Liver (tissue), 9 donors: Measurements from ENCODE around the gene NAV2. TPM values are rescaled to one million over a fixed set of nuclear protein-coding genes. Genes with fewer than 3 reads are reported as not detected.

Source experiments
- DNase-seq: peaks from one replicate; pipeline ENCODE4 v3.0.0-alpha.2; 2017; ENCODE audit warnings: low spot score
- H3K27ac ChIP-seq, 2 donors: one replicate each; pipeline ENCODE4 v1.7.0; 2013; ENCODE audit warnings: inconsistent platforms in 2 of 2, low read length in 2 of 2, control low read depth in 1 of 2, low read depth in 1 of 2, mild to moderate bottlenecking in 1 of 2
- H3K27me3 ChIP-seq, 4 donors: one replicate each; pipeline versions ENCODE4 v1.6.1 to v1.7.0; 2013; ENCODE audit warnings: low read length in 3 of 4, inconsistent platforms in 1 of 4, mild to moderate bottlenecking in 1 of 4, moderate library complexity in 1 of 4; ENCODE audit not compliant: control insufficient read depth in 4 of 4, insufficient read depth in 4 of 4
- H3K36me3 ChIP-seq, 4 donors: one replicate each; pipeline versions ENCODE4 v1.6.1 to v1.7.0; 2013; ENCODE audit warnings: low read length in 3 of 4, mild to moderate bottlenecking in 3 of 4, low read depth in 1 of 4, moderate library complexity in 1 of 4; ENCODE audit not compliant: control insufficient read depth in 4 of 4, insufficient read depth in 3 of 4
- H3K4me1 ChIP-seq, 4 donors: one replicate each; pipeline versions ENCODE4 v1.6.1 to v1.7.0; 2013; ENCODE audit warnings: low read length in 3 of 4, mild to moderate bottlenecking in 3 of 4, moderate library complexity in 1 of 4; ENCODE audit not compliant: control insufficient read depth in 4 of 4, insufficient read depth in 4 of 4
- H3K4me3 ChIP-seq, 3 donors: one replicate each; pipeline versions ENCODE4 v1.6.1 to v1.7.0; 2013; ENCODE audit warnings: low read length in 3 of 3, control low read depth in 1 of 3, low read depth in 1 of 3, mild to moderate bottlenecking in 1 of 3
- H3K9ac ChIP-seq, 2 donors: one replicate each; pipeline ENCODE4 v1.7.0; 2013; ENCODE audit warnings: low read length in 2 of 2, mild to moderate bottlenecking in 2 of 2, moderate library complexity in 2 of 2, control low read depth in 1 of 2, low read depth in 1 of 2
- H3K9me3 ChIP-seq, 4 donors: one replicate each; pipeline versions ENCODE4 v1.6.1 to v1.7.0; 2013; ENCODE audit warnings: low read length in 3 of 4; ENCODE audit not compliant: control insufficient read depth in 4 of 4
- EGR1 ChIP-seq, 2 donors: IDR thresholded peaks; 2 replicates each; pipeline ENCODE4 v1.6.1; 2016 to 2018; ENCODE audit warnings: antibody characterized with exemption in 2 of 2, low read depth in 2 of 2
- FOXA1 ChIP-seq: IDR thresholded peaks from 2 replicates; pipeline ENCODE4 v1.6.1; 2016; ENCODE audit warnings: antibody characterized with exemption
- FOXA2 ChIP-seq: IDR thresholded peaks from 2 replicates; pipeline ENCODE4 v1.6.1; 2016; ENCODE audit warnings: antibody characterized with exemption
- GABPA ChIP-seq, 2 donors: IDR thresholded peaks in 1 of 2; conservative IDR thresholded peaks in 1 of 2; 2 replicates each; pipeline ENCODE4 v1.6.1; 2016; ENCODE audit warnings: antibody characterized with exemption in 2 of 2, mild to moderate bottlenecking in 1 of 2, moderate library complexity in 1 of 2
- HNF4A ChIP-seq, 2 donors: conservative IDR thresholded peaks; 2 replicates each; pipeline ENCODE4 v1.6.1; 2016; ENCODE audit warnings: antibody characterized with exemption in 2 of 2, mild to moderate bottlenecking in 2 of 2
- HNF4G ChIP-seq: IDR thresholded peaks from 2 replicates; pipeline ENCODE4 v1.6.1; 2016; ENCODE audit warnings: antibody characterized with exemption
- JUND ChIP-seq, 2 donors: IDR thresholded peaks; 2 replicates each; pipeline ENCODE4 v1.6.1; 2016; ENCODE audit warnings: antibody characterized with exemption in 2 of 2
- NR2F2 ChIP-seq: IDR thresholded peaks from 2 replicates; pipeline ENCODE4 v1.6.1; 2016; ENCODE audit warnings: antibody characterized with exemption
- RAD21 ChIP-seq, 2 donors: IDR thresholded peaks; 2 replicates each; pipeline ENCODE4 v1.6.1; 2016; ENCODE audit warnings: antibody characterized with exemption in 2 of 2, mild to moderate bottlenecking in 2 of 2
- RXRA ChIP-seq, 2 donors: IDR thresholded peaks; 2 replicates each; pipeline ENCODE4 v1.6.1; 2017 to 2018; ENCODE audit warnings: antibody characterized with exemption in 2 of 2, mild to moderate bottlenecking in 1 of 2
- SP1 ChIP-seq: IDR thresholded peaks from 2 replicates; pipeline ENCODE4 v1.6.1; 2018; ENCODE audit warnings: antibody characterized with exemption, mild to moderate bottlenecking
- TAF1 ChIP-seq: conservative IDR thresholded peaks from 2 replicates; pipeline ENCODE4 v1.6.1; 2016; ENCODE audit warnings: antibody characterized with exemption, mild to moderate bottlenecking
- YY1 ChIP-seq: IDR thresholded peaks from 2 replicates; pipeline ENCODE4 v1.6.1; 2016; ENCODE audit warnings: antibody characterized with exemption, mild to moderate bottlenecking
- WGBS: extraction: QIAGEN DNeasy Blood & Tissue Kit; methylation state at CpG from one replicate; pipeline ENCODE4 v1.1.7; 2013; 5-methylcytosine and 5-hydroxymethylcytosine counted together
- polyA plus RNA-seq, 2 donors: library from polyadenylated mRNA; stranded (reverse) in 1 of 2; unstranded in 1 of 2; fragments of 200-250 nt in 1 of 2; fragments of >200 nt in 1 of 2; fragmentation: Nextera tagmentation in 1 of 2; extraction: Ambion mirVana in 1 of 2; gene quantifications; one replicate each; pipeline versions ENCODE4 v1.2.1 to v1.2.3, GENCODE V29; 2013 to 2015
- total RNA-seq, 2 donors: library from RNA; depleted of rRNA; stranded (reverse); fragments of >200 nt; gene quantifications; one replicate each; pipeline ENCODE4 v1.2.3, GENCODE V29; 2014
- TF ChIP-seq, protein P1 (sequence below): IDR thresholded peaks from 2 replicates; pipeline ENCODE4 v1.6.1; 2016; ENCODE audit warnings: antibody characterized with exemption
- TF ChIP-seq, protein P2 (sequence below): IDR thresholded peaks from 2 replicates; pipeline ENCODE4 v1.6.1; 2016; ENCODE audit warnings: antibody characterized with exemption
- TF ChIP-seq, protein P3 (sequence below): fragments of 150-350 bp; IDR thresholded peaks from 2 replicates; pipeline ENCODE4 v1.5.1; 2017; ENCODE audit warnings: improper control_type of control experiment, low read depth, low read length; ENCODE audit not compliant: missing input control
- TF ChIP-seq, protein P4 (sequence below): IDR thresholded peaks from 2 replicates; pipeline ENCODE4 v1.6.1; 2016; ENCODE audit warnings: antibody characterized with exemption
- TF ChIP-seq, protein P5 (sequence below): IDR thresholded peaks from 2 replicates; pipeline ENCODE4 v1.6.1; 2016; ENCODE audit warnings: antibody characterized with exemption, mild to moderate bottlenecking
- donor health status: healthy.
- donor health status: healthy.
- donor health status: healthy.
- donor health status: healthy.
- donor health status: healthy.

The NAV2 gene
- total and polyA plus RNA-seq, 4 donors = 6.3 to 20.5 (median 11.6) TPM

DNA sequence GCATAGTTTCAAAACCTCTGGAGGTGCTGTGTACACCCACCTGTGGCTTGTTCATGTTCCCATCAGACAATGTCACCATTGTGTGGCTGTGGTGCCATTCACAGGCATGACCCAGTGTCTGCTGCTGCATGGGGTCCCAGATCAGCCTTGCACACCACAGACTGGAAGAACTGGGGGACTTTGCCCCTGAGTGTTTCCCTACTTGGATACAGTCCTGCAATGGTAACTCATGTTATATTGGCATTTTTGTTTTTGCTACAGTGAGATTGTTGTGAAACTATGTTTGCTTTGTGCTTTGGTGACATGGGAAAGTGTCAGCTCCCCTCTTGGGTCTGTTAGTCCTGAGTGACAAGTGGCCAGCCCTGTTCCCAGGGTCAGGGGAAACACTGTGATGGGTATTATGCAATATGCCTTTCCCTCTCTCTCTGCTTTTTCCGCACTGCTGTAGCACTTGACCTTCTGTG, 108.8 kb downstream of the NAV2 start:
- peak overlapping the region; percentile 70 to 75 for H3K27ac ChIP-seq
- peak; percentile 36 for DNase-seq

More for the DNA sequence above, 108.8 kb downstream of the NAV2 start:
- no peak overlapping the region for H3K4me3 ChIP-seq
- 41% methylated on average over 1 of the region's 1 CpG for WGBS
- H3K36me3 ChIP-seq = no peaks in the 10 kb centered on the region
- H3K27me3 ChIP-seq = no peaks in the 10 kb centered on the region
- H3K9me3 ChIP-seq = no peaks in the 10 kb centered on the region
- peaks cover 0 to 19% (median 12%) of the 10 kb centered on the region in 4 donors for H3K4me1 ChIP-seq
- H3K9ac ChIP-seq = no peak overlapping the region
- peak; percentile 31 for TF ChIP-seq FOXA2
- TF ChIP-seq YY1 = peak; percentile 34
- peak; percentile 24 to 59 for TF ChIP-seq RAD21 (IDR thresholded peaks at IDR 0.05)
- TF ChIP-seq, protein P1, sequence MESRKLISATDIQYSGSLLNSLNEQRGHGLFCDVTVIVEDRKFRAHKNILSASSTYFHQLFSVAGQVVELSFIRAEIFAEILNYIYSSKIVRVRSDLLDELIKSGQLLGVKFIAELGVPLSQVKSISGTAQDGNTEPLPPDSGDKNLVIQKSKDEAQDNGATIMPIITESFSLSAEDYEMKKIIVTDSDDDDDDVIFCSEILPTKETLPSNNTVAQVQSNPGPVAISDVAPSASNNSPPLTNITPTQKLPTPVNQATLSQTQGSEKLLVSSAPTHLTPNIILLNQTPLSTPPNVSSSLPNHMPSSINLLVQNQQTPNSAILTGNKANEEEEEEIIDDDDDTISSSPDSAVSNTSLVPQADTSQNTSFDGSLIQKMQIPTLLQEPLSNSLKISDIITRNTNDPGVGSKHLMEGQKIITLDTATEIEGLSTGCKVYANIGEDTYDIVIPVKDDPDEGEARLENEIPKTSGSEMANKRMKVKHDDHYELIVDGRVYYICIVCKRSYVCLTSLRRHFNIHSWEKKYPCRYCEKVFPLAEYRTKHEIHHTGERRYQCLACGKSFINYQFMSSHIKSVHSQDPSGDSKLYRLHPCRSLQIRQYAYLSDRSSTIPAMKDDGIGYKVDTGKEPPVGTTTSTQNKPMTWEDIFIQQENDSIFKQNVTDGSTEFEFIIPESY = peak; percentile 49
- TF ChIP-seq, protein P2, sequence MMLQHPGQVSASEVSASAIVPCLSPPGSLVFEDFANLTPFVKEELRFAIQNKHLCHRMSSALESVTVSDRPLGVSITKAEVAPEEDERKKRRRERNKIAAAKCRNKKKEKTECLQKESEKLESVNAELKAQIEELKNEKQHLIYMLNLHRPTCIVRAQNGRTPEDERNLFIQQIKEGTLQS = peak; percentile 56
- peak in 1 of 2 donors; percentile 72 for TF ChIP-seq EGR1 (IDR thresholded peaks at IDR 0.05; ENCODE audit: low read depth in 2 of 2)
- peak; percentile 78 to 93 for TF ChIP-seq HNF4A (conservative IDR thresholded peaks at IDR 0.05)
- TF ChIP-seq GABPA (IDR thresholded peaks at IDR 0.05 in 1 of 2, conservative IDR thresholded peaks at IDR 0.05 in 1 of 2) = no peak
- no peak for TF ChIP-seq FOXA1
- TF ChIP-seq, protein P3, sequence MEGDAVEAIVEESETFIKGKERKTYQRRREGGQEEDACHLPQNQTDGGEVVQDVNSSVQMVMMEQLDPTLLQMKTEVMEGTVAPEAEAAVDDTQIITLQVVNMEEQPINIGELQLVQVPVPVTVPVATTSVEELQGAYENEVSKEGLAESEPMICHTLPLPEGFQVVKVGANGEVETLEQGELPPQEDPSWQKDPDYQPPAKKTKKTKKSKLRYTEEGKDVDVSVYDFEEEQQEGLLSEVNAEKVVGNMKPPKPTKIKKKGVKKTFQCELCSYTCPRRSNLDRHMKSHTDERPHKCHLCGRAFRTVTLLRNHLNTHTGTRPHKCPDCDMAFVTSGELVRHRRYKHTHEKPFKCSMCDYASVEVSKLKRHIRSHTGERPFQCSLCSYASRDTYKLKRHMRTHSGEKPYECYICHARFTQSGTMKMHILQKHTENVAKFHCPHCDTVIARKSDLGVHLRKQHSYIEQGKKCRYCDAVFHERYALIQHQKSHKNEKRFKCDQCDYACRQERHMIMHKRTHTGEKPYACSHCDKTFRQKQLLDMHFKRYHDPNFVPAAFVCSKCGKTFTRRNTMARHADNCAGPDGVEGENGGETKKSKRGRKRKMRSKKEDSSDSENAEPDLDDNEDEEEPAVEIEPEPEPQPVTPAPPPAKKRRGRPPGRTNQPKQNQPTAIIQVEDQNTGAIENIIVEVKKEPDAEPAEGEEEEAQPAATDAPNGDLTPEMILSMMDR = no peak
- TF ChIP-seq NR2F2 = peak; percentile 51
- peak; percentile 87 for TF ChIP-seq HNF4G
- TF ChIP-seq, protein P4, sequence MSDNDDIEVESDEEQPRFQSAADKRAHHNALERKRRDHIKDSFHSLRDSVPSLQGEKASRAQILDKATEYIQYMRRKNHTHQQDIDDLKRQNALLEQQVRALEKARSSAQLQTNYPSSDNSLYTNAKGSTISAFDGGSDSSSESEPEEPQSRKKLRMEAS = peak; percentile 90
- TF ChIP-seq SP1 = peak; percentile 88
- TF ChIP-seq TAF1 = no peak
- TF ChIP-seq RXRA (IDR thresholded peaks at IDR 0.05) = peak; percentile 82 to 84
- TF ChIP-seq, protein P5, sequence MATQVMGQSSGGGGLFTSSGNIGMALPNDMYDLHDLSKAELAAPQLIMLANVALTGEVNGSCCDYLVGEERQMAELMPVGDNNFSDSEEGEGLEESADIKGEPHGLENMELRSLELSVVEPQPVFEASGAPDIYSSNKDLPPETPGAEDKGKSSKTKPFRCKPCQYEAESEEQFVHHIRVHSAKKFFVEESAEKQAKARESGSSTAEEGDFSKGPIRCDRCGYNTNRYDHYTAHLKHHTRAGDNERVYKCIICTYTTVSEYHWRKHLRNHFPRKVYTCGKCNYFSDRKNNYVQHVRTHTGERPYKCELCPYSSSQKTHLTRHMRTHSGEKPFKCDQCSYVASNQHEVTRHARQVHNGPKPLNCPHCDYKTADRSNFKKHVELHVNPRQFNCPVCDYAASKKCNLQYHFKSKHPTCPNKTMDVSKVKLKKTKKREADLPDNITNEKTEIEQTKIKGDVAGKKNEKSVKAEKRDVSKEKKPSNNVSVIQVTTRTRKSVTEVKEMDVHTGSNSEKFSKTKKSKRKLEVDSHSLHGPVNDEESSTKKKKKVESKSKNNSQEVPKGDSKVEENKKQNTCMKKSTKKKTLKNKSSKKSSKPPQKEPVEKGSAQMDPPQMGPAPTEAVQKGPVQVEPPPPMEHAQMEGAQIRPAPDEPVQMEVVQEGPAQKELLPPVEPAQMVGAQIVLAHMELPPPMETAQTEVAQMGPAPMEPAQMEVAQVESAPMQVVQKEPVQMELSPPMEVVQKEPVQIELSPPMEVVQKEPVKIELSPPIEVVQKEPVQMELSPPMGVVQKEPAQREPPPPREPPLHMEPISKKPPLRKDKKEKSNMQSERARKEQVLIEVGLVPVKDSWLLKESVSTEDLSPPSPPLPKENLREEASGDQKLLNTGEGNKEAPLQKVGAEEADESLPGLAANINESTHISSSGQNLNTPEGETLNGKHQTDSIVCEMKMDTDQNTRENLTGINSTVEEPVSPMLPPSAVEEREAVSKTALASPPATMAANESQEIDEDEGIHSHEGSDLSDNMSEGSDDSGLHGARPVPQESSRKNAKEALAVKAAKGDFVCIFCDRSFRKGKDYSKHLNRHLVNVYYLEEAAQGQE = no peak
- peak in 1 of 2 donors; percentile 56 for TF ChIP-seq JUND (IDR thresholded peaks at IDR 0.05)
